Activated T-cell treated with anti-CD3 and anti-CD28 coated beads, Interleukin-2, amount 50 U/mL, for 4 hours (primary cell): ENCODE measurements around the gene STAT5B. TPM values are rescaled to one million over a fixed set of nuclear protein-coding genes. Genes with fewer than 3 reads are reported as not detected.
"Not testable (repeated sequence)": the region's sequence is repeated elsewhere in the genome, so short reads cannot be mapped to it uniquely, and the experiment has no call there.

Experiments used
- ATAC-seq, 2 donors: fragments of 200-7000 bp; cut with Tn5 transposase; one replicate each; pipeline ENCODE4 v1.10.0; 2021
- DNase-seq: peaks from one replicate; pipeline ENCODE4 v3.0.0-alpha.2; 2020
- H3K27me3 Mint-ChIP-seq: one replicate; pipeline ENCODE4 v1.8.0; 2021; ENCODE audit warnings: low read depth, mixed read lengths
- H3K36me3 Mint-ChIP-seq: one replicate; pipeline ENCODE4 v1.8.0; 2022; ENCODE audit warnings: mixed read lengths; ENCODE audit not compliant: insufficient read depth
- H3K4me1 Mint-ChIP-seq: one replicate; pipeline ENCODE4 v1.8.0; 2021; ENCODE audit warnings: low read depth, mixed read lengths
- H3K4me3 Mint-ChIP-seq: one replicate; pipeline ENCODE4 v1.8.0; 2021; ENCODE audit warnings: mild to moderate bottlenecking, moderate library complexity, mixed read lengths
- H3K9me3 Mint-ChIP-seq: one replicate; pipeline ENCODE4 v1.8.0; 2021; ENCODE audit warnings: mixed read lengths
- total RNA-seq, 3 donors: library from RNA; stranded (reverse); gene quantifications; one replicate each; pipeline ENCODE4 v1.2.1, GENCODE V29; 2021

STAT5B gene
- total RNA-seq, 3 donors from 2014 or later = 62.9 to 86.7 (median 71.9) TPM

DNA sequence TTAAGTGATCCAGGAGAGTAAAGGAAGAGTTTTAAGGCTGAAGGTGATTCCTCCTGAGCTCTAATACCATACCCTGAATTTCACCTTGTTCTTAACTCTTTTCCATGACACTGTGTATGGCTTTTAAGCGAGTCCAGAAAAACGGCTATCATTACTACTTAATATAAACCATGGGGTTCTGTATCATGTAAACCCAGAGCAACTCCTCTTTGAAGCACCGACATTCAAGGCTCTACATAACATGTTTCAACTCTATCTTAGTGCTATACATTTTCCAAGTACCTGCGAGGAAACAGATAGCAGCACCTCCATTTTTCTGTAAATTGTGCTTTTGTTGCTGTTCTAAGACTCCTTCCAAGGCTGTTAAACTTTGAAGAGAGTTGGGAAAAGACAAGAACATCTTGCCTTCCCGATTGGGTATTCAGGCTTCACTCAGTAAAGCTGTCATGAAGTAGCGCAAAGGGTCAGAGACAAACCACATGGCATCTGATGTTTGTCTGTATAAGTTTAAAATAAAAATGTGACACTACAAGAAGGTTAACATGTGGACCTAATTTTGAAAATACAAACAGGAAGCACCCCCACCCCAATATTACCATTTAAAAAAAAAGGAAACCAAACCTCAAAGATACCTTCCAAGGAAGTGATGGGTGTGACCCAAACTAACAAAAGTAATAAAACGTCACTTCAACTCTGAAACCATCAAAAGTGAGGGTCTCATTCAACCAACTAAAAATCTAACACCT lies 3.9 kb downstream of the STAT5B start:
- Mint-ChIP-seq H3K36me3 (peaks cover 13% of the 10 kb centered on the region), H3K27me3 (no peaks in the 10 kb centered on the region), H3K4me1 (peaks cover 75% of the 10 kb centered on the region), H3K4me3 (peak overlapping the region; percentile 99), H3K9me3 (no peaks in the 10 kb centered on the region)
- ATAC-seq = no peak
- no peak for DNase-seq

DNA sequence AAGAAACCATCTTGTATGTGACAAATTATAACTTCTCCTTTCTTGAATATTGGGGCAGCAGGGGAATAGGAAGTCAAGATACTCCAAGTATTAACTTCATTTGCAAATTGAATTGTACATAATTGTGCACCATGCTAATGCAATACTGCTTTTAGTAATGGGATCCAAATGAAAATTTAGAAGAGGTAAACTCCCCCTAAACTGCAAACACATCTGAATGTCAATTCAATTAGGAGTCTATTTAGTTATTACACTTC lies 4.5 kb downstream of the STAT5B start:
- peaks cover 74% of the 10 kb centered on the region for H3K4me1 Mint-ChIP-seq
- DNase-seq (no peak), ATAC-seq (no peak)
- no peaks in the 10 kb centered on the region for H3K9me3 Mint-ChIP-seq
- peaks cover 17% of the 10 kb centered on the region for H3K36me3 Mint-ChIP-seq
- H3K27me3 Mint-ChIP-seq = no peaks in the 10 kb centered on the region
- H3K4me3 Mint-ChIP-seq = peak overlapping the region; percentile 99

GRCh38 chr17:42271006-42271778 lies 5.0 kb downstream of the STAT5B start:
- DNase-seq (no peak), ATAC-seq (peak; percentile 11 to 25)
- Mint-ChIP-seq H3K36me3 (peaks cover 21% of the 10 kb centered on the region), H3K27me3 (no peaks in the 10 kb centered on the region), H3K4me1 (peaks cover 78% of the 10 kb centered on the region), H3K4me3 (peak overlapping the region; percentile 99), H3K9me3 (no peaks in the 10 kb centered on the region)

DNA sequence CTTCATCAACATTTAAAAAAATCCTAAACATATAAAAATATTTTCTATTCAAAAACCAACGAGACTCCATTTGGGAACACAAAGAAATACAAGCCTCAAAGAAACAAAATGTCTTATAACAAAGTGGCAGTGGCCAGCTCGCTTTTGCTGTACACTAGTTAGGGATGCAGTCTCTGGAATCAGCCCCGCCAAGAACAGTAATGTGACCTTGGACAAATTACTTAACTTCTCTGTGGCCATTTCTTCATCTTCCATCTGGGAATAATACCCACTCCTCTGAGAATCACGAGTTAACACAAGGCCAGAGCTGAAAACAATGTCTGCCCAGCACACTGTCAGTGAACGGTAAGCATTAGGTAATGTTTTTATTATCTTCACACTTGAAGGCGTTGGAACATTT lies 5.6 kb downstream of the STAT5B start:
- H3K36me3 Mint-ChIP-seq = peaks cover 21% of the 10 kb centered on the region
- no peaks in the 10 kb centered on the region for H3K27me3 Mint-ChIP-seq
- no peak for ATAC-seq
- H3K4me3 Mint-ChIP-seq = peak overlapping the region; percentile 99
- DNase-seq = no peak
- H3K9me3 Mint-ChIP-seq = no peaks in the 10 kb centered on the region
- H3K4me1 Mint-ChIP-seq = peaks cover 80% of the 10 kb centered on the region

DNA sequence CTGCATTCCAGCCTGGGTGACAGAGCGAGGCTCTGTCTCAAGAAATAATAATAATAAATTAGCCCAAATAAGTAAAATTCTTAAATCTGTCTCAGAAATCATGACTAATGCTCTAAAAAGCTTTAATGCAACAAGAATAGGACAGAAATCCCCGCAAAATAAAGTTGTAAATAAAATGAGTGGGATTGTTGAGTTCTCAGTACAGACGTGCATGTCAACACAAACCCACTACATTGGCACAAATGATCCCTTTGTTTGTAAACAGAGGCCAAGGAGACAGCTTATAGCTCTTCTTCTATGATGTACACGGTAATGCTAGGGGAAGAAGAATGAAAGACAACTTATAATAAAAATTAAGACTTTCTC lies 6.0 kb downstream of the STAT5B start:
- Mint-ChIP-seq H3K36me3 (peaks cover 17% of the 10 kb centered on the region), H3K9me3 (no peaks in the 10 kb centered on the region), H3K4me1 (peaks cover 80% of the 10 kb centered on the region), H3K4me3 (peak overlapping the region; percentile 24), H3K27me3 (no peaks in the 10 kb centered on the region)
- DNase-seq (no peak), ATAC-seq (no peak)

GRCh38 chr17:42268236-42268635 lies 8.0 kb downstream of the STAT5B start:
- Mint-ChIP-seq H3K4me3 (peak overlapping the region; percentile 17), H3K9me3 (no peaks in the 10 kb centered on the region), H3K4me1 (peaks cover 73% of the 10 kb centered on the region), H3K36me3 (peaks cover 13% of the 10 kb centered on the region), H3K27me3 (no peaks in the 10 kb centered on the region)
- ATAC-seq (no peak), DNase-seq (no peak)

DNA sequence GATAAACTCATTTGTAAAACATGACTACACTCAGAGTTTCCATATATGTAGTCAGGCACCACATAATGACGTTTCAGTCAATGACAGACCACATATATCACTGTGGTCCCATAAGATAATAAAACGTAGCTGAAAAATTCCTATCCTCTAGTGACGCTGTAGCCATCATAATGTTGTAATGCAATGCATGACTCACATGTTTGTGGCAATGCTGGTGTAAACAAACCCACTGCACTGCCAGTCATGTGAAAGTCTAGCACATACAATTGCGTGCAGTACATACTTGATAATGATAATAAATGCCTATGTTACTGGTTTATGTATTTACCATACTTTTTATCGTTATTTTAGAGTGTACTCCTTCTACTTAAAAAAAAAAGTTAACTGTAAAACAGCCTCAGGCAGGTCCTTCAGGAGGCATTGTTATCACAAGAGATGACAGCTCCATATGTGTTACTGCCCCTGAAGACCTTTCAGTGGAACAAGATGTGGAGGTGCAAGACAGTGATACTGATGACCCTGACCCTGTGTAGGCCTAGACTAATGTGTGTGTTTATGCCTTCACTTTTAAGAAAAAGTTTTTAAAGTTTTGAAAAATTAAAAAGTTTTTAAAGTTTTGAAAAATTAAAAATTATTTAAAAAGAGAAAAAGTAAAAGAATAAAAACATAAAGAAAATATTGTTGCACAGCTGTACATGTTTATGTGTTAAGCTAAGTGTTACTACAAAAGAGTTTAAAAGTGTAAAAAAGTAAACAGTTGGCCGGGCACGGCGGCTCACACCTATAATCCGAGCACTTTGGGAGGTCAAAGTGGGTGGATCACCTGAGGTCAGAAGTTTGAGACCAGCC lies 9.0 kb downstream of the STAT5B start:
- peak; percentile 37 for DNase-seq
- Mint-ChIP-seq H3K36me3 (peaks cover 13% of the 10 kb centered on the region), H3K27me3 (no peaks in the 10 kb centered on the region), H3K4me1 (peaks cover 65% of the 10 kb centered on the region), H3K4me3 (peak overlapping the region; percentile 43), H3K9me3 (no peaks in the 10 kb centered on the region)
- peak; percentile 88 to 92 for ATAC-seq

DNA sequence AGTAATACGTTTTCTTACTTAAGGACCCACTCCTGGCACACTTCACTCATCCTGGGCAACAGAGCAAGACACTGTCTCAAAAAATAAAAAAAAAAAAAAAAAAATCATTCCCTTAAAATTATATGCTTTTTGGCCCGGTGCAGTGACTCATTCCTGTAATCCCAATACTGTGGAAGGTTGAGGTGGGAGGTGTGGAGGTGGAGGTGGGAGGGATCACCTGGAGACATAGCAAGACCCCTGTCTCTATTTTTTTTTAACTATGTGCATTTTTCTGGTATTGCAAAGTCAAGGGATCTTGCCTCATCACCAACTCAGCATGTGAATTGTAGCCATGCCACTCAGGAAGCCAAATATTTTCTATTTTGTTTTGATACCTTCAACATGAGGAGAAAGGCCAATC lies 9.7 kb downstream of the STAT5B start:
- peaks cover 13% of the 10 kb centered on the region for H3K36me3 Mint-ChIP-seq
- peak overlapping the region; percentile 43 for H3K4me3 Mint-ChIP-seq
- DNase-seq (no peak), ATAC-seq (no peak)
- no peaks in the 10 kb centered on the region for H3K27me3 Mint-ChIP-seq
- no peaks in the 10 kb centered on the region for H3K9me3 Mint-ChIP-seq
- peaks cover 60% of the 10 kb centered on the region for H3K4me1 Mint-ChIP-seq

DNA sequence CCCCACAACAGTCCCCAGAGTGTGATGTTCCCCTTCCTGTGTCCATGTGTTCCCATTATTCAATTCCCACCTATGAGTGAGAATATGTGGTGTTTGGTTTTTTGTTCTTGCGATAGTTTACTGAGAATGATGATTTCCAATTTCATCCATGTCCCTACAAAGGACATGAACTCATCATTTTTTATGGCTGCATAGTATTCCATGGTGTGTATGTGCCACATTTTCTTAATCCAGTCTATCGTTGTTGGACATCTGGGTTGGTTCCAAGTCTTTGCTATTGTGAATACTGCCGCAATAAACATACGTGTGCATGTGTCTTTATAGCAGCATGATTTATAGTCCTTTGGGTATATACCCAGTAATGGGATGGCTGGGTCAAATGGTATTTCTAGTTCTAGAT lies 11.8 kb downstream of the STAT5B start:
- DNase-seq, ATAC-seq, H3K4me3 Mint-ChIP-seq, H3K9me3 Mint-ChIP-seq, H3K27me3 Mint-ChIP-seq: not testable (repeated sequence)
- Mint-ChIP-seq H3K4me1 (peaks cover 53% of the 10 kb centered on the region), H3K36me3 (peaks cover 15% of the 10 kb centered on the region)

- H3K4me3 Mint-ChIP-seq = no peak overlapping the region
- H3K9me3 Mint-ChIP-seq = no peaks in the 10 kb centered on the region
- no peaks in the 10 kb centered on the region for H3K27me3 Mint-ChIP-seq
- DNase-seq = no peak
- H3K36me3 Mint-ChIP-seq = peaks cover 5% of the 10 kb centered on the region
- H3K4me1 Mint-ChIP-seq = peaks cover 42% of the 10 kb centered on the region
- no peak for ATAC-seq
Observed at GRCh38 chr17:42260318-42260717, 15.9 kb downstream of the STAT5B start.

- peaks cover 11% of the 10 kb centered on the region for H3K36me3 Mint-ChIP-seq
- DNase-seq (no peak), ATAC-seq (no peak)
- H3K27me3 Mint-ChIP-seq = no peaks in the 10 kb centered on the region
- H3K9me3 Mint-ChIP-seq = no peaks in the 10 kb centered on the region
- H3K4me3 Mint-ChIP-seq = no peak overlapping the region
- H3K4me1 Mint-ChIP-seq = peaks cover 63% of the 10 kb centered on the region
Observed at GRCh38 chr17:42255445-42255844, 20.7 kb downstream of the STAT5B start.

DNA sequence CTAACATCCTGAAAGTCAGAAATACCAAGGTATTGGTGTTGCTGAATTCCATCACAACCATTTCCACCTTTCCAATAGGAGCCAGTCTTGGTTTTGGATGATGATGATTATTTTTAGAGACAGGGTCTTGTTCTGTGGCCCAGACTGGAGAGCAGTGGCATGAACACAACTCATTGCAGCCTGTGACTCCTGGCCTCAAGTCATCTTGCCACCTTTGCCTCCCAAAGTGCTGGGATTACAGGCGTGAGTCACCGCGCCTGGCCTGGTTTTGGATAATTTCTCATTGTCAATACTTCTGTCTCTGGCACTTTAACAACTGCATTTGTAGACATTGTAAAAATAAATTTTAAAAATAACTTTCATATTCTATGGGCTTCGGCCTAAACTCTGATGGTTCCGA lies 22.6 kb downstream of the STAT5B start:
- no peak overlapping the region for H3K4me3 Mint-ChIP-seq
- no peaks in the 10 kb centered on the region for H3K27me3 Mint-ChIP-seq
- H3K4me1 Mint-ChIP-seq = peaks cover 69% of the 10 kb centered on the region
- DNase-seq (no peak), ATAC-seq (no peak)
- no peaks in the 10 kb centered on the region for H3K9me3 Mint-ChIP-seq
- H3K36me3 Mint-ChIP-seq = peaks cover 9% of the 10 kb centered on the region

DNA sequence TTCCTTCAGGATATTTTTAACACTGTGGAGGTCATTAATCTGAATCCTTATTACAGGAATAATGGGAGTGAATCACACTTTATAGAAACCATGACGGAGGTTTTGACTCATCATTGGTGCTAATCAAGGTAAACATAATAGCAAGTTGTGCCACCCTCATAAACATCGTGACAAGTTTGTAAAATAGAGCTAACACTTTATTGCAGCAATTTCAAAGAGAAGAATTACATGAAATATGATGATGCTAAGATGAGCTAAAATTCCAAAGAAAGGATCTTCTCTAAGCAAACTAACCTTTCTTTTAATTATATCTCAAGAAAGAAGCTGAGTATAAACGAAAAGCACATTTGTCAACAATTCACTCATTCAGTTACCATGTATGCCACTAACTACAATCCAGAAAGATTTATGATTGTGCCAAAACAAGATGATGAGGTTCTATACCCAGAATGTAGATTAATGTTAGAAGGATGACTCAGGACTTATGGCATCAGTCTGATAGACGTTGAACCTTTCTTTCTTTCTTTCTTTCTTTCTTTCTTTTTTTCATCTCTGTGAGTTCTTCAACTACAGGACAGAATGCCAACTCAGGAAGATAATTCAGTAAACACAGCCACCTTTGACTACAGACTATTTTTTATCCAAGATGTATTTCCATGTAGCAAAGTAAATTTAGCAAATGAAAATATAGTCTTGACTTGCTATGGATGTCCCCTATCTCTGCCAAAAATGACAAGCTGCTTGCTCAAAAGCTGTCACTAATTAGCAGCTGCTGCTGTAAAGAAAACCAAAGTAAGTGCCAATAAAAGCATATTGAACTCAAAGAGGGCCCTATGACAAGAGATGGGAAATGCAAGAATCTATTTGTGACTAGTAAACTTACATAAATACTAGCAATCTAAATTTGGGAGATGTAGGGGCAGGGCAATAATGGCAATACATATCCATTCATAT lies 23.3 kb downstream of the STAT5B start:
- ATAC-seq = peak; percentile 41 to 53
- Mint-ChIP-seq H3K4me3 (peak overlapping the region; percentile 17), H3K27me3 (no peaks in the 10 kb centered on the region), H3K36me3 (peaks cover 9% of the 10 kb centered on the region), H3K9me3 (no peaks in the 10 kb centered on the region), H3K4me1 (peaks cover 71% of the 10 kb centered on the region)
- DNase-seq = no peak

DNA sequence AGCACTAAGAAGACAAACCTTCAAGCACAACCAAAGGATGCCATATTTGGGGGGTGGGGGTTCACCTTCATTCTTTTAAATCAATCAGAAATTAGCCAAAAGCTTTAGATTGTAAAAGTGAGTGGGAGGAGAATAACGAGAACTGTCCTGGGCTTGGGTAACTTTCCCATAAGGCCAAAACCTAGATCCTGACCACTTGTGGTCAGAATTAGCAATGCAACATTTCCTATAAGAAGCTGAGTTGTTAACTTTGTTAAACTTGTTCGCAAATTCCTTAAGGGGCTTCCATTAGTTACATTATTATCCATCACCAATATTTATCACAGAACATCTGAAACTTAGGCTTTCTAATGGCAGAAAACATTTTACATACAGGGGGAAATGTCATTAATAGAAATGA lies 25.1 kb downstream of the STAT5B start:
- no peak for ATAC-seq
- peaks cover 77% of the 10 kb centered on the region for H3K4me1 Mint-ChIP-seq
- no peaks in the 10 kb centered on the region for H3K27me3 Mint-ChIP-seq
- DNase-seq = no peak
- H3K9me3 Mint-ChIP-seq = no peaks in the 10 kb centered on the region
- H3K36me3 Mint-ChIP-seq = peaks cover 9% of the 10 kb centered on the region
- H3K4me3 Mint-ChIP-seq = no peak overlapping the region
